GM10248 (cell line): ENCODE results near the gene MYO9A.

ENCODE experiments used
- CTCF ChIA-PET: fragments of 300-600 bp; sonication (Branson Sonifier 250); formaldehyde crosslinking; extraction: SDS; loops from one replicate; lab custom pipeline; 2021; ENCODE audit warnings: antibody characterized with exemption; lab: Yijun Ruan, JAX
- POLR2A ChIA-PET: fragments of 350-650 bp; sonication (Branson Sonifier 250); formaldehyde crosslinking; extraction: SDS; loops from one replicate; lab custom pipeline; 2020; ENCODE audit warnings: antibody characterized with exemption; lab: Yijun Ruan, JAX
- DNase-seq: peaks from one replicate; pipeline ENCODE4 v3.0.0; 2012; ENCODE audit errors: extremely low spot score
- TF ChIP-seq, protein P1 (sequence below): IDR thresholded peaks from 2 replicates; pipeline ENCODE4 v1.5.1; 2012; ENCODE audit warnings: mild to moderate bottlenecking, low read depth; ENCODE audit errors: extremely low read depth, missing control alignments, control extremely low read depth

MYO9A gene

DNA sequence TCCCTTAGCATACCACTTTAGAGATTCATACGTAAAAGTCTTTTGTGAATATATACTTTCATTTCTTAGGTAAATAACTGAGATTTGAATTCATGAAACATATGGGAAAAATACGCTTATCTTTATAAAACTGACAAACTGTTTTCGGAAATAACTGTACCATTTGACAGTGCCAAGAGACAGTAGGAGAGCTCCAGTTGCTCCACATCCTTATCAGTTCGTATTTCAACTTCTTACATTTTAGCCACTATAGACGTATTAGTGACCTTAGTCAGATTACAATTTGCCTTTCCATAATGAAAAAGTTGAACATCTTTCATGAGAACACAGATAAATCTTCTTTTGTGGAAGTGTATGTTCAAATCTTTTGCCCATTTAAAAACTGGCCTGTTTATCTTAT, 174.1 kb downstream of the MYO9A start:
- ChIA-PET POLR2A (no interaction called here), CTCF (interaction anchor here (1.5 kb wide), 1 partner anchor 9 kb away, joined by 3 read pairs; no protein-coding TSS in a partner anchor)
- TF ChIP-seq, protein P1, sequence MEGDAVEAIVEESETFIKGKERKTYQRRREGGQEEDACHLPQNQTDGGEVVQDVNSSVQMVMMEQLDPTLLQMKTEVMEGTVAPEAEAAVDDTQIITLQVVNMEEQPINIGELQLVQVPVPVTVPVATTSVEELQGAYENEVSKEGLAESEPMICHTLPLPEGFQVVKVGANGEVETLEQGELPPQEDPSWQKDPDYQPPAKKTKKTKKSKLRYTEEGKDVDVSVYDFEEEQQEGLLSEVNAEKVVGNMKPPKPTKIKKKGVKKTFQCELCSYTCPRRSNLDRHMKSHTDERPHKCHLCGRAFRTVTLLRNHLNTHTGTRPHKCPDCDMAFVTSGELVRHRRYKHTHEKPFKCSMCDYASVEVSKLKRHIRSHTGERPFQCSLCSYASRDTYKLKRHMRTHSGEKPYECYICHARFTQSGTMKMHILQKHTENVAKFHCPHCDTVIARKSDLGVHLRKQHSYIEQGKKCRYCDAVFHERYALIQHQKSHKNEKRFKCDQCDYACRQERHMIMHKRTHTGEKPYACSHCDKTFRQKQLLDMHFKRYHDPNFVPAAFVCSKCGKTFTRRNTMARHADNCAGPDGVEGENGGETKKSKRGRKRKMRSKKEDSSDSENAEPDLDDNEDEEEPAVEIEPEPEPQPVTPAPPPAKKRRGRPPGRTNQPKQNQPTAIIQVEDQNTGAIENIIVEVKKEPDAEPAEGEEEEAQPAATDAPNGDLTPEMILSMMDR, result no peak
- no peak for DNase-seq

DNA sequence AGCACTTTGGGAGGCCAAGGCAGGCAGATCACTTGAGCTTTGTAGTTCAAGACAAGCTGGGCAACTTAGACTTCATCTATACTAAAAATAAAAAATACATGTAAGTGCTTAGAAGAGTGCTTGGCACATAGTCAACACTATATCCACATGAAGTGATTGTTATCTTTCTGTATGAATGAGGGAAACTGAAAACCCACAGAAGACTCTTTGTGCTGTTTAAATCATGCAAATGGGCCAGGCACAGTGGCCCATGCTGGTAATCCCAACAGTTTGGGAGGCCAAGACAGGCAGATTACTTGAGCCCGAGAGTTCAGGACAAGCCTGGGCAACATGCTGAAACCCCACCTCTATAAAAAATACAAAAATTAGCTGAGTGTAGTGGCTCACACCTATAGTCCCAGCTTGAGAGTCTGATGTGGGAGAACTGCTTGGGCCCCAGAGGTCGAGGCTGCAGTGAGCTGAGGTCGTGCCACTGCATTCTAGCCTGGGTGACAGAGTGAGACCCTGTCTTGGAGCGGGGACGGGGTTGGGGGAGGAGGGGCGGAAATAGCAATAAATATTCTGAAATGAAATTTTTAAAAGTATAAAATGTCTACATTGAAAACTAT, 177.9 kb downstream of the MYO9A start:
- POLR2A ChIA-PET, result no interaction called here
- TF ChIP-seq, protein P1, result no peak
- CTCF ChIA-PET, result interaction anchor here (1.1 kb wide), 1 partner anchor 20 kb away, joined by 3 read pairs; no protein-coding TSS in a partner anchor
- no peak for DNase-seq

DNA sequence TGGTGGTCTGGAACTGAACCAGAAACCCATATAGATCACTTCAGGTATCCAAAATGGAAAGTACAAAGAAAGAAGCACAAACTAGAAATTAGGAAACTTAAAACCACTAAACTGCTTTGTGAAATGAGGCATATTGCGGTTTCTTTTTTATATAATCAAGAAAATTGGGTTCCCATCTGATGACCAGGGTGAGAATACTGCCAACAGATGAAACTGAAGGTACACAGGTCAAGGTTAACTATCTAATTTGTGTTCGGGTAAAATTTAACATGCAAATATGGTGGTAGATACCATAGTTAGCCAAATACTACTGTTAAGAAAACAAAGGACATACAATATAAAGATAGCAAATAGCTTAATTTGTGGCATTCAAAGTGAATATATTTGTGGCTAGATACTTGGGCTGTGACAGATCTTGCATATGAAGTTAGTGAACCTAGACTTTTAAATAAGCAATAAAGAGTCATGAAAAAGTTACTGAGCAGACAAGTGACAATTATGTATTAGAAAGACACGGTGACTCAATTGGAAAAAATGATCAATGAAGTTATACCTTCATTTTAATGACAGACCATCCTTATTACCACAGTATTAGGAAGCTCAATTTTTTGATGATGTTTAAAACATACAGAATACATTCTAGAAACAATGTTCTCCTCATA, 180.2 kb downstream of the MYO9A start:
- TF ChIP-seq, protein P1, result no peak
- POLR2A ChIA-PET, result no interaction called here
- no peak for DNase-seq
- CTCF ChIA-PET, result no interaction called here

DNA sequence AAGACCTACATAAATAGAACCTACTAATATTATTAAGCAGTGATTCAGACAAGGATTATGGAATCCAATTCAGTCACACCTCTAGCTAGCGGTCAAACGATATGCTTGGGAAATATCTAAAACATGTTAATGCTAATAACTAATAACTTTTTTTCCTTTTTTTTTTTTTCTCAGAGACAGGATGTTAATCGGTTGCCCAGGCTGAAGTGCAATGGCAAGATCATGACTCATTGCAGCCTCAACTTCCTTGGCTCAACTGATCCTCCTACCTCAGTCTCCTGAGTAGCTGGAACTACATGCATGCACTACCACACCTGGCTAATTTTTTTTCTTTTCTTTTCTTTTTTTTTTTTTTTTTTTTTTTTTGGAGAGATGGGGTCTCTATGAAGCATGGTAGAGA, 183.5 kb downstream of the MYO9A start:
- CTCF ChIA-PET, result no interaction called here
- TF ChIP-seq, protein P1, result no peak
- POLR2A ChIA-PET, result no interaction called here
- DNase-seq, result no peak

DNA sequence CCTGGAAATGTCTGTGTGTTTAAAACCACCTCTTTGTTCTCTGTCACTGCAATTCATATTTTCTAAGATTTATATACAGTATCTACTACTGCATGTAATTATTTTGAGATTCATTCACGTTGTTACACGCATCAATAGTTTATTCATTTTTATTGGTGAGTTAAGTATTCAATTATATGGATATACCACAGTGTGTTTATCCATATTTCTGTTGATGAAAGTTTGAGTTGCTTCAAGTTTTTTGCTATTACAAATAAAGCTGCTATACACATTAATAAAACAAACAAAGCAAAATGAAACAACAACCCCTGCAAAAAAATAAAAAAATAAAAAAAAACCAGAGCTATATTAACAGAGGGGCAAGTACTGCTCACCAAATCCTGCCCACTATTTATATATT, 185.3 kb downstream of the MYO9A start:
- TF ChIP-seq, protein P1, result no peak
- POLR2A ChIA-PET, result no interaction called here
- DNase-seq, result no peak
- CTCF ChIA-PET, result interaction anchor here (1.1 kb wide), 1 partner anchor 14 kb away, joined by 4 read pairs; no protein-coding TSS in a partner anchor

DNA sequence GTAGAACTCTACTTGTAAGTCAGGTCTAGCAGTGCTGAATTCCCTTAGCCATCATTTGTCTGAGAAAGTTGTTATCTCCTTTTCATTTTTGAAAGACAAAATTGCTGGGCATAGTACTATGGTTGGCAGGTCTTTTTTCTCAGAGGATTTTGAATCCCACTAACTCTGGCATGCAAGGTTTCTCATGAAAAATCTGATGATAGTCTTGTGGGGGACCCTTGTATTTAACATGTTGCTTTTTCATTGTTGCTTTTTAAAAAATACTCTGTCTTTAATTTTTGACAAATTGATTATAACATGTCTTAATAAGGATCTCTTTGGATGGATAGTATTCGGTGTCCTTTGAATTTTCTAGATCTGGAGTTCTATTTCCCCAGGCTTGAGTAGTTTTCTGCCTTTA, 186.7 kb downstream of the MYO9A start:
- no peak for DNase-seq
- POLR2A ChIA-PET, result no interaction called here
- TF ChIP-seq, protein P1, result no peak
- CTCF ChIA-PET, result no interaction called here
